ENCODE data around the gene NRSN2.
A peak's percentile ranks its signal among the peaks of the same experiment; 100 is the strongest.

The NRSN2 gene

DNA sequence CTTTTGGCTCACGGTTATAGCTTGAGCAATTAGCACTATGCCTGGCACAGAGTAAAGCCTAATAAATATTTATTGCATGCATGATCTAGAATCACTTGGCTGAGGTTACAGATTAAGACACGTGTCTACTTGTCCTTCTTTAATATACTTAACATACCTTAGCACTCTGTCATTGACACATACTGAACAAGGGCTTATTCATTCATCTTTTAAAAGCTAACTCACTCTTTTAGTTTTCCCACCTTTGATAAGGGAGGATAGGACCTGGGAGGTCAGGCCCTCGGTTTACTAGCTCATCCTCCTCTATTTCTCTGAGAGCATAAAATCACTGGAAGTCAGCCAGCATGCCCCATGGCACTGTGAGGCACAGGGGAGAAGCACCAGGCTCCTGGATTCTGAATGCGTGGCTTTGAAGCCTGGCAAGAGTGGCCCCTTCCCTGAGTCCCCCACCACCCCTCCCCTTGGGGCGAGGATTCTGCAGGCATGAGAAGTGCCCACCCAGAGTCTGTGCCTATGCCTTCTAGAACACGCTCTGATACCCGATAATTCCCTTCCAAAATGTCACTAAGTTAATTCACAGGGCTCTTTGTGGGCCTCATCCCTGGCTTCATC lies 38.4 kb upstream of the NRSN2 start:
- no peak for DNase-seq (ENCODE audit: low read depth)
- no peak overlapping the region for H3K4me3 ChIP-seq (ENCODE audit: low read depth, low read length)
- TF ChIP-seq, protein P1, sequence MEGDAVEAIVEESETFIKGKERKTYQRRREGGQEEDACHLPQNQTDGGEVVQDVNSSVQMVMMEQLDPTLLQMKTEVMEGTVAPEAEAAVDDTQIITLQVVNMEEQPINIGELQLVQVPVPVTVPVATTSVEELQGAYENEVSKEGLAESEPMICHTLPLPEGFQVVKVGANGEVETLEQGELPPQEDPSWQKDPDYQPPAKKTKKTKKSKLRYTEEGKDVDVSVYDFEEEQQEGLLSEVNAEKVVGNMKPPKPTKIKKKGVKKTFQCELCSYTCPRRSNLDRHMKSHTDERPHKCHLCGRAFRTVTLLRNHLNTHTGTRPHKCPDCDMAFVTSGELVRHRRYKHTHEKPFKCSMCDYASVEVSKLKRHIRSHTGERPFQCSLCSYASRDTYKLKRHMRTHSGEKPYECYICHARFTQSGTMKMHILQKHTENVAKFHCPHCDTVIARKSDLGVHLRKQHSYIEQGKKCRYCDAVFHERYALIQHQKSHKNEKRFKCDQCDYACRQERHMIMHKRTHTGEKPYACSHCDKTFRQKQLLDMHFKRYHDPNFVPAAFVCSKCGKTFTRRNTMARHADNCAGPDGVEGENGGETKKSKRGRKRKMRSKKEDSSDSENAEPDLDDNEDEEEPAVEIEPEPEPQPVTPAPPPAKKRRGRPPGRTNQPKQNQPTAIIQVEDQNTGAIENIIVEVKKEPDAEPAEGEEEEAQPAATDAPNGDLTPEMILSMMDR (IDR thresholded peaks at IDR 0.05; ENCODE audit: insufficient read depth, low read depth, low read length, missing control alignments), result no peak

DNA sequence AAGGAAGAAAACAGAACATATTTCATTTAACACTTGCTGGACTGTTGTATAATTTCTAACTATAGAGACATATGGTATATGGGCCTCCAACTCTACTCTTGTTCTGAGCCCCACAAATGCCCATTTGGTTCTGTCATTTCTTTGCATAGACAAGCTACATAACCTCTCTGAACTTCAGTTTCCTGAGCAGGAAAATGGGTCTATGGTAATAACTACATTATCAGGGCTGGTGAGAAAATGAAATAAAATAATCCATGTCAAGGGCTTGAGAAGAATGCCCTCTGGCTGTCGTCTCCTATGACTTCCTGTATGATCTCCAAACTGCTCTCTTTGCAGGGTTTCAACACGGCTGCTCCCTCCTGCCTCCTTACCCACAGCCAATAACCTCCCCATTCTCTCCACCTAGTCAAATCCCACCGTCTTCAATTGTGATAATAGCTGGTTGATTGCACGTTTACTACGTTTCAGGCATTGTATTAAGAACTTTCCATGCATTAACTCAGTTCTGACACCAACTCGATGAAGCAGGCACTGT lies 37.5 kb upstream of the NRSN2 start:
- no peak for DNase-seq (ENCODE audit: low read depth)
- TF ChIP-seq, protein P1 (IDR thresholded peaks at IDR 0.05; ENCODE audit: insufficient read depth, low read depth, low read length, missing control alignments), result no peak
- H3K4me3 ChIP-seq (ENCODE audit: low read depth, low read length), result no peak overlapping the region

DNA sequence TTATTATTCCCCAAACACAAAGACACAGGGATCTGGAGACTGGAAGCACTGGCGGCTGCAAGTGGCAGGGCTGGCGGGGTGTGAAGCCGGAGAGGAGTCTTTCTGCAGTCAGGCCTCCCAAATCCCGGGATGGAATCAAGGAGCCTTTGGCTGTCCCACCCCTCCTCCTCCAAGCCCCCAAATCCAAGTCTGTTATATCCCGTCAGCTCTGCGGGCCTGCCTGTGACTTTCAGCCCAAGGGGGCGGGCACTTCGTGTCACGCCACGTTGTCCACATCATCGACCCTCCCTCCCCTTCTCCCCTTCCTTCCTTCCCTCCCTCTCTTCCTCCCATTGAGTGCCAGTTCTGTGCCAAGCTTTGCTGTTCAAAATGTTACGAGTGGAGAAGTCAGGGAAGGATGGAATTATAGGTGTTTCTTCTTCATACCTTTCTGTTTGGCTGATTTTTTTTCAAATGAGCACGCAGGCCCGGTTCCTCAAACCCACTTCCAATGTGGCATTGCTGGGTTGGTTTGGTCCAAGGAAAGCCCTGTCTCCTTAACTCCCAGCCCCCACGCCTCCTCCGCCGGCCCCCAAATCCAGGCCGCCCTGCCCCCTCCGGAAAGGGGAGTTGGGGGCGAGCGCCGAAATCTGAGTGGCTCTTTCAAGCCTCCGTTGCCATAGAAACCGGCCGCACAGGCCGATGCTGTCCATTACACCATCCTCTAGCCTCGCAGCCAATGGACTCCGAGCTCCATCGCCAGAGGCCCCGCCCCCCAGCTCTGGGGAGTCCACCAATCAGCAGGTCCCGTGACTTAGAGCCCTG lies 36.9 kb upstream of the NRSN2 start:
- no peak overlapping the region for H3K4me3 ChIP-seq (ENCODE audit: low read depth, low read length)
- TF ChIP-seq, protein P1 (IDR thresholded peaks at IDR 0.05; ENCODE audit: insufficient read depth, low read depth, low read length, missing control alignments), result no peak
- peak; percentile 84 for DNase-seq (ENCODE audit: low read depth)

DNA sequence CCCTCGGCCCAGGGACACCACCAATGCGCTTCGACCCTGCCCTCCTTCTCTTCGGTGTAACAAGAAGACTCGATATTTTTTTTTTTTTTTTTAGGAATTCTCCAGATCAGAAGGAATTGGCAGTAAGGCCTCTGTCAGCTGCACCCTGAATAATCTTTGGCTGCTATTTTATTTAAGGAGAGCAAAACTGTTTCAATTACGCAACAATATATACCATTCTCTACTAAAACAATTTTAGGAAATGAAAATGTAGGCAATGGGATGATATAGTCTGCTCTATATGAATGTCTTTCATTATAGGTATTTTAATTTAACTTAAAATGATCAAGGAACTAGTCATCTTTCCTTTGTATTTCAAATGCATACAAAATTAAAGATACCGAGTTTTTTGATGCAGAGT lies 36.3 kb upstream of the NRSN2 start:
- TF ChIP-seq, protein P1 (IDR thresholded peaks at IDR 0.05; ENCODE audit: insufficient read depth, low read depth, low read length, missing control alignments), result no peak
- no peak for DNase-seq (ENCODE audit: low read depth)
- no peak overlapping the region; the same call in 1 of the 2 replicates for H3K4me3 ChIP-seq (ENCODE audit: low read depth, low read length)

DNA sequence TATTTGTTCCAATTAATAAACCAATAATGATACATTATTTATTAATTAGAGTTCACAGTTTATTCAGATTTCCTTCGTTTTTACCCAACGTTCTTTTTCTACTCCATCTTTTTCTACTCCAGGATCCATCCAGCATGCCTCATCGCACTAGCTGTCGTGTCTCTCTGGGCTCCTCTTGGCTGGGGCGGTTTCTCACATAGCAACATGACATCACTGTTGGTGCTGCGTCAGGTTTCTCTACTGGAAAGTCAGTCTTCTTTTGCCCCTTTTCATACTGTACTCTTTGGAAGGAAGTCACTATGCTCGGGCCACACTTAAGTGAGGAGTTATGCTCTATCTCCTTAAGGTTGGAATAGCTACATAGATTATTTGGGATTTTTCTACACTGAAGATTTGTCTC lies 35.3 kb upstream of the NRSN2 start:
- no peak for DNase-seq (ENCODE audit: low read depth)
- no peak overlapping the region for H3K4me3 ChIP-seq (ENCODE audit: low read depth, low read length)
- TF ChIP-seq, protein P1 (IDR thresholded peaks at IDR 0.05; ENCODE audit: insufficient read depth, low read depth, low read length, missing control alignments), result no peak

DNA sequence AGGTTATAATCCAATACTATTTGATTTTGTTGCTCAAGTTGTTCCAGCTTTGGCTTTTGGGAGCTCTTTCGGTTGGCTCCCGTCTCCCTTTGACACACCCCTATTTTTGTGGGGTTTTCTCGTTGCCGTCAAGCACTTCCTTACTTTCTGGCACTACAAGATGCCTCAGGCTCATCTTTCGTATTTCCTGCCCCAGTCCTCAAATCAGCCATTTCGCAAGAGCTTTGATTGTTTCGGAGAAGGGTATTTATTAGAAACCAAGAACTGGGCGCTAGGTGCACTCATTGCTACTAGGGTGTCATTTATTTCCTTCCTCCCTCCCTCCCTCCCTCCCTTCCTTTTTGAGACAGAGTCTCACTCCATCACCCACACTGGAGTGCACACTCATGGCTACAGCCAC lies 34.8 kb upstream of the NRSN2 start:
- H3K4me3 ChIP-seq (ENCODE audit: low read depth, low read length), result no peak overlapping the region
- no peak for DNase-seq (ENCODE audit: low read depth)
- TF ChIP-seq, protein P1 (IDR thresholded peaks at IDR 0.05; ENCODE audit: insufficient read depth, low read depth, low read length, missing control alignments), result no peak
